GM06990 (cell line): ENCODE data around the gene UBE2D1.

Experiments used
- DNase-seq: peaks from one replicate; pipeline ENCODE4 v3.0.0-alpha.2; 2011; ENCODE audit not compliant: insufficient read length; ENCODE audit errors: extremely low read depth
- H3K27me3 ChIP-seq: replicated peaks from 2 replicates; pipeline ENCODE4 v1.6.0; 2011; ENCODE audit warnings: low read length; ENCODE audit not compliant: control insufficient read depth, insufficient read depth
- H3K36me3 ChIP-seq: 2 replicates; pipeline ENCODE4 v1.5.1; 2011; ENCODE audit warnings: low read length; ENCODE audit not compliant: control insufficient read depth, insufficient read depth
- H3K4me3 ChIP-seq: replicated peaks from 2 replicates; pipeline ENCODE4 v1.5.1; 2011; ENCODE audit warnings: low read depth, mild to moderate bottlenecking, control low read depth, low read length
- CTCF ChIP-seq: IDR thresholded peaks from 2 replicates; pipeline ENCODE4 v1.5.1; 2011; ENCODE audit warnings: low read length, control low read depth, mild to moderate bottlenecking, inconsistent platforms; ENCODE audit not compliant: insufficient read depth, poor library complexity, severe bottlenecking

Gene UBE2D1

GRCh38 chr10:58319599-58319998 is 15.2 kb upstream of the UBE2D1 start:
- Histone ChIP-seq H3K4me3 (no peak overlapping the region), H3K36me3 (no peaks in the 10 kb centered on the region), H3K27me3 (no peaks in the 10 kb centered on the region)
- no peak for TF ChIP-seq CTCF
- no peak for DNase-seq

GRCh38 chr10:58320351-58321049 is 14.3 kb upstream of the UBE2D1 start:
- no peak for TF ChIP-seq CTCF
- H3K36me3 ChIP-seq, result no peaks in the 10 kb centered on the region
- no peak for DNase-seq
- no peaks in the 10 kb centered on the region for H3K27me3 ChIP-seq
- H3K4me3 ChIP-seq, result no peak overlapping the region

GRCh38 chr10:58322072-58322834 is 12.6 kb upstream of the UBE2D1 start:
- DNase-seq, result no peak

GRCh38 chr10:58322835-58323209 is 12.0 kb upstream of the UBE2D1 start:
- H3K36me3 ChIP-seq, result no peaks in the 10 kb centered on the region
- no peaks in the 10 kb centered on the region for H3K27me3 ChIP-seq
- no peak for TF ChIP-seq CTCF
- no peak overlapping the region for H3K4me3 ChIP-seq
- no peak for DNase-seq

More at GRCh38 chr10:58322072-58322834, 12.6 kb upstream of the UBE2D1 start:
- Histone ChIP-seq H3K4me3 (no peak overlapping the region), H3K27me3 (no peaks in the 10 kb centered on the region), H3K36me3 (no peaks in the 10 kb centered on the region)
- no peak for TF ChIP-seq CTCF

GRCh38 chr10:58326967-58327381 is 7.8 kb upstream of the UBE2D1 start:
- no peak for TF ChIP-seq CTCF
- no peak overlapping the region for H3K4me3 ChIP-seq
- H3K36me3 ChIP-seq, result no peaks in the 10 kb centered on the region
- H3K27me3 ChIP-seq, result no peaks in the 10 kb centered on the region
- DNase-seq, result no peak
